HuH-7 (cell line): Measurements from ENCODE around the gene RALGAPA1.
"Not testable (repeated sequence)": the region's sequence is repeated elsewhere in the genome, so short reads cannot be mapped to it uniquely, and the experiment has no call there.

Source experiments
- DNase-seq: peaks from one replicate; pipeline ENCODE4 v3.0.0; 2011; ENCODE audit warnings: low spot score

Gene RALGAPA1

GRCh38 chr14:35808638-35809563 lies at the start of gene RALGAPA1:
RALGAPA1 (minus strand) TSS chr14:35809295; CDS start chr14:35808835, 460 bp downstream.
- peak; percentile 60 for DNase-seq

GRCh38 chr14:35858521-35859209 lies 49.6 kb upstream of the RALGAPA1 start:
- DNase-seq = no peak

- no peak for DNase-seq
Measured at GRCh38 chr14:35855876-35856481, 46.9 kb upstream of the RALGAPA1 start.

GRCh38 chr14:35854696-35855270 lies 45.7 kb upstream of the RALGAPA1 start:
- DNase-seq = no peak

GRCh38 chr14:35853225-35853624 lies 44.1 kb upstream of the RALGAPA1 start:
- no peak for DNase-seq

DNA sequence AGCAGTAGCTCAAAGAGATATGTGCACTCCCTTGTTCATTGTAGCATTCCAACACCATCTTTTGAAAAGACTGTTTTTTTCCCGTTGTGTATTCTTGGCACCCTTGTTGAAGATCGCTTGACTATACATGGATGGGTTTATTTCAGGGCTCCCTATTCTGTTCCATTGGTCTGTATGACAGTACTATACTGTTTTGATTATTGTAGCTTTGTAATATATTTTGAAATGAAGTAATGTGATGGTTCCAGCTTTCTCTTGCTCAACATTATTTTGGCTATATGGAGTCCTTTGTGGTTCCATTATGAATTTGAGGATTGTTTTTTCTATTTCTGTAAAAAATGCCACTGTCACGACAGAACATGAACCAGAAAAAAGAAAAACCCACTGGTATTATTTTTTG lies 42.7 kb upstream of the RALGAPA1 start:
- no peak for DNase-seq

DNA sequence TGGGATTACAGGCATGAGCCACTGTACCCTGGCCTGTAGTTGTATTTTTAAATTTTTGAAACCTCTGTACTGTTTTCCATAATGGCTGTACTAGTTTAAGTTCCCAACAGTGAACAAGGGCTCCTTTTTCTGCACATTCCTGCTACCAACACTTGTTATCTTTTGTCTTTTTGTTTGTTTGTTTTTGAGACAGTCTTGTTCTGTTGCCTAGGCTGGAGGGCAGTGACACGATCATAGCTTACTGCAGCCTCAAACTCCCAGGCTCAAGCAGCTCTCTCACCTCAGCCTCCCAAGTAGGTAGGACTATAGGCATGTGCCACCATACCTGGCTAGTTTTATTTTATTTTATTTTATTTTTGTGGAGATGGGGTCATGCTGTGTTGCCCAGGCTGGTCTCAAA lies 40.0 kb upstream of the RALGAPA1 start:
- DNase-seq = no peak

DNA sequence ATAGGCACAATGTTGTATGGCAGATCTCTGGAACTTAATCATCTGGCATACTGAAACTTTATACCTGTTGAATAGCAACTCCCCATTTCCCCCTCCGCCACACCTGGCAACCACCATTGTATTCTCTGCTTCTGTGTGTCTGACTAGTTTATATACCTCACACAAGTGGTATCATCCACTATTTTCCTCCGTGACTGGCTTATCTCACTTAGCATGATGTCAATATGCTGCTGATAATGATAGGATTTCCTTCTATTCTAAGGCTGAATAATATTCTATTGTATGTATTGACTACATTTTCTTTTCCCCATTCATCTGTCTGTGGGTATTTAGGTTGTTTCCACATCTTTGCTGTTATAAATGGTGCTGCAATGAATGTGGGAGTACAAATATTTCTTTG lies 38.5 kb upstream of the RALGAPA1 start:
- no peak for DNase-seq

GRCh38 chr14:35844494-35844893 lies 35.4 kb upstream of the RALGAPA1 start:
- no peak for DNase-seq

- not testable (repeated sequence) for DNase-seq
Measured at GRCh38 chr14:35842245-35842644, 33.1 kb upstream of the RALGAPA1 start.

DNA sequence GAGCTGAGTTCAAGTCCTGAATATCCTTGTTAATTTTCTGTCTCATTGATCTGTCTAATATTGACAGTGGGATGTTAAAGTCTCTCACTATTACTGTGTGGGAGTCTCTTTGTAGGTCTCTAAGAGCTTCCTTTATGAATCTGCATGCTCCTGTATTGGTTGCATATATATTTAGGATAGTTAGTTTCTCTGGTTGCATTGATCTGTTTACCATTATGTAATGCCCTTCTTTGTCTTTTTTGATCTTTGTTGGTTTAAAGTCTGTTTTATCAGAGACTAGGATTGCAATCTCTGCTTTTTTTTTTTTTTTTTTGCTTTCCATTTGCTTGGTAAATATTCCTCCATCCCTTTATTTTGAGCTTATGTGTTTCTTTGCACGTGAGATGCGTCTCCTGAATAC lies 32.6 kb upstream of the RALGAPA1 start:
- DNase-seq = not testable (repeated sequence)

GRCh38 chr14:35835208-35835982 lies 26.3 kb upstream of the RALGAPA1 start:
- DNase-seq = no peak

DNA sequence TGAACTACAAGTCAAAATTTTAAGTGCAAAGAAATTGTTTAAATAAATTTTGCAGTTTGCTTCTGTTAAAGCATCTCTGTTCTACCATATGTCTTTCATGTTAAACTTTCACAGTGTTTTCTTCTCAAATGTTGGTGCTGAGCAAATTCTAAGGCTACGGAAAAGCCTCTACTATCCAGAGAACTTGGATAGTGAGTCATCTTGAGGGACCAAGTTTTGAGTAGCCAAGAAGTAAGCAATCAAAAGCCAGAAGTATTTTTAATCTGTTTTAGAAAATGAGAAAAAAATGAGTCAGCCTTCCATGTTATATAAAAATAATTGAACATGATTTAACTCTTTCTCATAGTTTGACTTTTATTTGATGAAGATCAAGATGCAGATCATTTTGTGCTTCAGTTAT lies 20.4 kb upstream of the RALGAPA1 start:
- DNase-seq = no peak

- no peak for DNase-seq
Measured at GRCh38 chr14:35827678-35828472, 18.8 kb upstream of the RALGAPA1 start.

- DNase-seq = no peak
Measured at GRCh38 chr14:35826952-35827416, 17.9 kb upstream of the RALGAPA1 start.

DNA sequence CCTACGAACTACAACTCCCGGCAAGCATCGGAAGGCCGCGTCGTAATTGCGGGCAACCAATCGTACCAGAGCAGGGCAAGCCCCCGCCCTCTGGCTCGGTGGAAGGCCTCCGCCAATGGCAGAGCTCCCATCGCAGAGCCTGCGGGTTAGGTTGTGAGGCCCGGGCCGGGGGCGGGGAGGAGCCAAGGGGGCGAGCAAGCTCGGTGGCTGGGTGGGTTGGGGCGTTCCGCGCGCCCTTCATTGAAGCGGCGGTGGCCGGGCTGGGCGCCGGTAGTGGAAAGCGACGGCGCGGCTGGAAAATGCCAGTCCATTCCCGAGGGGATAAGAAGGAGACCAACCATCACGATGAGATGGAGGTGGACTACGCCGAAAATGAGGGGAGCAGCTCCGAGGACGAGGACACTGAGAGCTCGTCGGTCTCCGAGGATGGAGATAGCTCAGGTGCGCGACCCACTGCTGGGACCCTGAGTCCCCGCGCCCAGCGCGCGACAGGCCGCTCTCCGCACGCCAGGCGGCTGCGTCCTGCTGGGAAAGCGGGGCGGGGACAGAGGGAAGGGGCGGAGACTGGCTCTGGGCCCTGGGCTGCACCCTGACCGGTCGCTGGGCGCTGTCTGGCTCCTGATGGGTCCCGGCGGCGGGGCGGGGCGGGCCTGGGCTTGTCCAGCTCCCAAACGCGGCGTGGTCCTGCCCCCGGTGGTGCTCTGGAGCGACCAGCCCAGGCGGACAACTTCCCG lies 17.3 kb upstream of the RALGAPA1 start, which contains the start of gene BRMS1L:
TSS of gene BRMS1L (plus strand) at position 121 of the 734 bp plus-strand sequence. CDS start at position 300, 179 bp downstream.
- peak; percentile 93 for DNase-seq

GRCh38 chr14:35825968-35826217 lies 16.8 kb upstream of the RALGAPA1 start:
- no peak for DNase-seq

GRCh38 chr14:35824446-35825165 lies 15.5 kb upstream of the RALGAPA1 start:
- not testable (repeated sequence) for DNase-seq

GRCh38 chr14:35822501-35822900 lies 13.4 kb upstream of the RALGAPA1 start:
- no peak for DNase-seq
